ENCODE data around the gene LBH. TPM values are rescaled to one million over a fixed set of nuclear protein-coding genes. Genes with fewer than 3 reads are reported as not detected.

The LBH gene
- total RNA-seq, result 10 to 100 TPM; 22.9 to 31.3 (median 24.2) TPM
- polyA plus RNA-seq, result 12.4 TPM
- long read RNA-seq, donor 1, transcript LBH-201 (3 exons, 3,095 nt), result major isoform, 21 of 34 reads
- long read RNA-seq, donor 1, partial matches to known transcripts, result 0 of 34 reads
- long read RNA-seq, donor 1, other reads (novel, unspliced or antisense), result 12 of 34 reads
- long read RNA-seq, donor 2, partial matches to known transcripts, result 0 of 14 reads
- long read RNA-seq, donor 2, other reads (novel, unspliced or antisense), result 10 of 14 reads
- long read RNA-seq, donor 3, transcript LBH-201 (3 exons, 3,095 nt), result major isoform, 76 of 97 reads
- long read RNA-seq, donor 3, partial matches to known transcripts, result 3 of 97 reads
- long read RNA-seq, donor 3, other reads (novel, unspliced or antisense), result 14 of 97 reads
- long read RNA-seq, donor 4, transcript LBH-201 (3 exons, 3,095 nt), result major isoform, 12 of 16 reads
- long read RNA-seq, donor 4, partial matches to known transcripts, result 4 of 16 reads
- long read RNA-seq, donor 4, other reads (novel, unspliced or antisense), result 0 of 16 reads

GRCh38 chr2:30231212-30231995 is at the start of gene LBH:
Gene LBH (plus strand): TSS chr2:30231534. CDS start chr2:30231739, 205 bp downstream.
- DNase-seq (peak; percentile 86 to 96 (median 95)), ATAC-seq (peak; percentile 88 to 92)
- intact Hi-C loops (cut with DNase I), result loop anchor here in 3 of 4 donors (10.0 kb wide), 3 partner anchors 113 to 213 kb away; partner anchors contain the start of gene LCLAT1 (in 1 of the 3)
- Histone ChIP-seq H3K4me3 (ENCODE audit: low read length) (peak within 1 kb of the TSS; percentile 66), H3K27ac (ENCODE audit: low read length) (peak within 1 kb of the TSS; percentile 73), H3K27me3 (ENCODE audit: control insufficient read depth, insufficient read depth) (no peaks in the 10 kb centered on the region), H3K4me1 (ENCODE audit: control insufficient read depth, insufficient read depth, low read length) (peaks cover 5% of the 10 kb centered on the region), H3K9me3 (ENCODE audit: control insufficient read depth, low read length) (no peaks in the 10 kb centered on the region)
- WGBS, result under 1% methylated on average over 92 of the region's 92 CpGs

- H3K9me3 ChIP-seq (ENCODE audit: control insufficient read depth, low read length), result no peaks in the 10 kb centered on the region
- H3K4me1 ChIP-seq (ENCODE audit: control insufficient read depth, insufficient read depth, low read length), result peaks cover 4% of the 10 kb centered on the region
- H3K27ac ChIP-seq (ENCODE audit: low read length), result no peak overlapping the region
- DNase-seq, result no peak
- ATAC-seq, result no peak
- intact Hi-C loops (cut with DNase I), result no loop called here
- no peak overlapping the region for H3K4me3 ChIP-seq (ENCODE audit: low read length)
- no peaks in the 10 kb centered on the region for H3K27me3 ChIP-seq (ENCODE audit: control insufficient read depth, insufficient read depth)
- 95% methylated on average over 5 of the region's 5 CpGs for WGBS
Measured at GRCh38 chr2:30184035-30184434, 47.3 kb upstream of the LBH start.

GRCh38 chr2:30185178-30185577 is 46.2 kb upstream of the LBH start:
- Histone ChIP-seq H3K27ac (ENCODE audit: low read length) (no peak overlapping the region), H3K4me3 (ENCODE audit: low read length) (no peak overlapping the region), H3K27me3 (ENCODE audit: control insufficient read depth, insufficient read depth) (no peaks in the 10 kb centered on the region), H3K9me3 (ENCODE audit: control insufficient read depth, low read length) (no peaks in the 10 kb centered on the region), H3K4me1 (ENCODE audit: control insufficient read depth, insufficient read depth, low read length) (no peaks in the 10 kb centered on the region)
- DNase-seq (no peak), ATAC-seq (no peak)
- intact Hi-C loops (cut with DNase I), result no loop called here
- WGBS, result 83% methylated on average over 4 of the region's 4 CpGs

GRCh38 chr2:30188292-30188691 is 43.0 kb upstream of the LBH start:
- no peak overlapping the region for H3K4me3 ChIP-seq (ENCODE audit: low read length)

GRCh38 chr2:30190637-30191036 is 40.7 kb upstream of the LBH start:
- H3K27me3 ChIP-seq (ENCODE audit: control insufficient read depth, insufficient read depth), result no peaks in the 10 kb centered on the region
- ATAC-seq, result no peak
- H3K4me1 ChIP-seq (ENCODE audit: control insufficient read depth, insufficient read depth, low read length), result no peaks in the 10 kb centered on the region
- no peaks in the 10 kb centered on the region for H3K9me3 ChIP-seq (ENCODE audit: control insufficient read depth, low read length)
- H3K27ac ChIP-seq (ENCODE audit: low read length), result no peak overlapping the region
- H3K4me3 ChIP-seq (ENCODE audit: low read length), result no peak overlapping the region
- intact Hi-C loops (cut with DNase I), result no loop called here
- no peak for DNase-seq
- 95% methylated on average over 13 of the region's 13 CpGs for WGBS

More at GRCh38 chr2:30188292-30188691, 43.0 kb upstream of the LBH start:
- intact Hi-C loops (cut with DNase I), result no loop called here
- ATAC-seq (no peak), DNase-seq (no peak)
- H3K27me3 ChIP-seq (ENCODE audit: control insufficient read depth, insufficient read depth), result no peaks in the 10 kb centered on the region
- H3K27ac ChIP-seq (ENCODE audit: low read length), result no peak overlapping the region
- no peaks in the 10 kb centered on the region for H3K4me1 ChIP-seq (ENCODE audit: control insufficient read depth, insufficient read depth, low read length)
- no peaks in the 10 kb centered on the region for H3K9me3 ChIP-seq (ENCODE audit: control insufficient read depth, low read length)
- 91% methylated on average over 2 of the region's 2 CpGs for WGBS

- no peak overlapping the region for H3K4me3 ChIP-seq (ENCODE audit: low read length)
- no peak overlapping the region for H3K27ac ChIP-seq (ENCODE audit: low read length)
- no peaks in the 10 kb centered on the region for H3K27me3 ChIP-seq (ENCODE audit: control insufficient read depth, insufficient read depth)
- intact Hi-C loops (cut with DNase I), result no loop called here
- no peaks in the 10 kb centered on the region for H3K4me1 ChIP-seq (ENCODE audit: control insufficient read depth, insufficient read depth, low read length)
- DNase-seq (no peak), ATAC-seq (no peak)
- 95% methylated on average over 10 of the region's 10 CpGs for WGBS
- no peaks in the 10 kb centered on the region for H3K9me3 ChIP-seq (ENCODE audit: control insufficient read depth, low read length)
Measured at GRCh38 chr2:30191107-30191506, 40.2 kb upstream of the LBH start.

- Histone ChIP-seq H3K9me3 (ENCODE audit: control insufficient read depth, low read length) (no peaks in the 10 kb centered on the region), H3K4me1 (ENCODE audit: control insufficient read depth, insufficient read depth, low read length) (no peaks in the 10 kb centered on the region), H3K27me3 (ENCODE audit: control insufficient read depth, insufficient read depth) (no peaks in the 10 kb centered on the region), H3K4me3 (ENCODE audit: low read length) (no peak overlapping the region), H3K27ac (ENCODE audit: low read length) (no peak overlapping the region)
- DNase-seq, result no peak
- intact Hi-C loops (cut with DNase I), result no loop called here
- 60% methylated on average over 7 of the region's 7 CpGs for WGBS
- ATAC-seq, result no peak
Measured at GRCh38 chr2:30191819-30192271, 39.5 kb upstream of the LBH start.

GRCh38 chr2:30192314-30192713 is 39.0 kb upstream of the LBH start:
- Histone ChIP-seq H3K27me3 (ENCODE audit: control insufficient read depth, insufficient read depth) (no peaks in the 10 kb centered on the region), H3K4me1 (ENCODE audit: control insufficient read depth, insufficient read depth, low read length) (no peaks in the 10 kb centered on the region), H3K27ac (ENCODE audit: low read length) (no peak overlapping the region), H3K4me3 (ENCODE audit: low read length) (no peak overlapping the region), H3K9me3 (ENCODE audit: control insufficient read depth, low read length) (no peaks in the 10 kb centered on the region)
- DNase-seq, result no peak
- ATAC-seq, result no peak
- intact Hi-C loops (cut with DNase I), result no loop called here
- WGBS, result 90% methylated on average over 4 of the region's 4 CpGs

- Histone ChIP-seq H3K27me3 (ENCODE audit: control insufficient read depth, insufficient read depth) (no peaks in the 10 kb centered on the region), H3K4me3 (ENCODE audit: low read length) (no peak overlapping the region), H3K9me3 (ENCODE audit: control insufficient read depth, low read length) (no peaks in the 10 kb centered on the region), H3K4me1 (ENCODE audit: control insufficient read depth, insufficient read depth, low read length) (peaks cover 2% of the 10 kb centered on the region), H3K27ac (ENCODE audit: low read length) (no peak overlapping the region)
- no peak for DNase-seq
- no peak for ATAC-seq
- intact Hi-C loops (cut with DNase I), result no loop called here
- 87% methylated on average over 13 of the region's 13 CpGs for WGBS
Measured at GRCh38 chr2:30193104-30193681, 38.1 kb upstream of the LBH start.

- ATAC-seq, result peak; percentile 38 to 51
- WGBS, result 70% methylated on average over 7 of the region's 7 CpGs
Measured at GRCh38 chr2:30194421-30194820, 36.9 kb upstream of the LBH start.

More at GRCh38 chr2:30194421-30194820, 36.9 kb upstream of the LBH start:
- intact Hi-C loops (cut with DNase I), result no loop called here
- H3K27me3 ChIP-seq (ENCODE audit: control insufficient read depth, insufficient read depth), result no peaks in the 10 kb centered on the region
- no peak overlapping the region for H3K27ac ChIP-seq (ENCODE audit: low read length)
- H3K9me3 ChIP-seq (ENCODE audit: control insufficient read depth, low read length), result no peaks in the 10 kb centered on the region
- peak in 1 of 3 donors; percentile 36 for DNase-seq
- peaks cover 2% of the 10 kb centered on the region for H3K4me1 ChIP-seq (ENCODE audit: control insufficient read depth, insufficient read depth, low read length)
- H3K4me3 ChIP-seq (ENCODE audit: low read length), result no peak overlapping the region

Measured in right cardiac atrium (tissue), 5 donors.